Gastroesophageal sphincter (tissue), 3 donors: ENCODE data around the gene IST1.

Source experiments
- EP300 ChIP-seq: sonication (generic); formaldehyde crosslinking; IDR thresholded peaks from one replicate; pipeline ENCODE4 v1.6.1; 2017; ENCODE audit warnings: antibody characterized with exemption, mild to moderate bottlenecking
- POLR2A ChIP-seq, 2 donors: fragments of 450-650 bp; IDR thresholded peaks; one replicate each; pipeline ENCODE4 v1.6.1; 2017; ENCODE audit warnings: antibody characterized with exemption in 2 of 2, mild to moderate bottlenecking in 2 of 2, moderate library complexity in 1 of 2
- POLR2AphosphoS5 ChIP-seq: sonication (generic); formaldehyde crosslinking; IDR thresholded peaks from one replicate; pipeline ENCODE4 v1.6.1; 2017; ENCODE audit warnings: antibody characterized with exemption
- TF ChIP-seq, protein P1 (sequence below), 4 experiments: fragments of 200-600 bp in 2 of 4; fragments of 450-650 bp in 2 of 4; sonication (generic) in 1 of 4; IDR thresholded peaks; one replicate each; pipeline ENCODE4 v1.5.1; 2017 to 2019; ENCODE audit warnings: antibody characterized with exemption in 4 of 4, mild to moderate bottlenecking in 2 of 4, moderate library complexity in 2 of 4

GRCh38 chr16:71956486-71956885, 61.2 kb downstream of the IST1 start:
- TF ChIP-seq, protein P1, sequence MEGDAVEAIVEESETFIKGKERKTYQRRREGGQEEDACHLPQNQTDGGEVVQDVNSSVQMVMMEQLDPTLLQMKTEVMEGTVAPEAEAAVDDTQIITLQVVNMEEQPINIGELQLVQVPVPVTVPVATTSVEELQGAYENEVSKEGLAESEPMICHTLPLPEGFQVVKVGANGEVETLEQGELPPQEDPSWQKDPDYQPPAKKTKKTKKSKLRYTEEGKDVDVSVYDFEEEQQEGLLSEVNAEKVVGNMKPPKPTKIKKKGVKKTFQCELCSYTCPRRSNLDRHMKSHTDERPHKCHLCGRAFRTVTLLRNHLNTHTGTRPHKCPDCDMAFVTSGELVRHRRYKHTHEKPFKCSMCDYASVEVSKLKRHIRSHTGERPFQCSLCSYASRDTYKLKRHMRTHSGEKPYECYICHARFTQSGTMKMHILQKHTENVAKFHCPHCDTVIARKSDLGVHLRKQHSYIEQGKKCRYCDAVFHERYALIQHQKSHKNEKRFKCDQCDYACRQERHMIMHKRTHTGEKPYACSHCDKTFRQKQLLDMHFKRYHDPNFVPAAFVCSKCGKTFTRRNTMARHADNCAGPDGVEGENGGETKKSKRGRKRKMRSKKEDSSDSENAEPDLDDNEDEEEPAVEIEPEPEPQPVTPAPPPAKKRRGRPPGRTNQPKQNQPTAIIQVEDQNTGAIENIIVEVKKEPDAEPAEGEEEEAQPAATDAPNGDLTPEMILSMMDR (IDR thresholded peaks at IDR 0.05) = no peak
- TF ChIP-seq POLR2A (IDR thresholded peaks at IDR 0.05) = no peak
- TF ChIP-seq EP300 = no peak
- TF ChIP-seq POLR2AphosphoS5 = no peak
